SK-N-SH (cell line): ENCODE results near the gene PTH2. TPM values are rescaled to one million over a fixed set of nuclear protein-coding genes. Genes with fewer than 3 reads are reported as not detected.
A peak's percentile ranks its signal among the peaks of the same experiment; 100 is the strongest.

Source experiments
- CTCF ChIA-PET: fragments of 300-600, 350-600 bp; formaldehyde crosslinking; extraction: SDS; loops from one replicate; lab custom pipeline; 2021; lab: Yijun Ruan, JAX
- POLR2A ChIA-PET: fragments of 350-600 bp; sonication (Branson Sonifier 250); formaldehyde crosslinking; extraction: SDS; loops from one replicate; lab custom pipeline; 2020; ENCODE audit warnings: antibody characterized with exemption, inconsistent platforms; lab: Yijun Ruan, JAX
- DNase-seq: peaks from one replicate; pipeline ENCODE4 v3.0.0; 2012
- H2AFZ ChIP-seq: fragments of 200-600 bp; sonication (generic); 2 replicates; pipeline ENCODE4 v1.8.1; 2016; ENCODE audit warnings: antibody characterized with exemption, mild to moderate bottlenecking, low read depth
- H3F3A ChIP-seq: fragments of 200-600 bp; sonication (generic); replicated peaks from 2 replicates; pipeline ENCODE3; 2016; ENCODE audit warnings: antibody characterized with exemption, mild to moderate bottlenecking; ENCODE audit not compliant: insufficient read depth
- H3K27ac ChIP-seq, 2 experiments: fragments of 200-500 bp in 1 of 2; fragments of 200-600 bp in 1 of 2; sonication (Bioruptor generic) in 1 of 2; sonication (generic), shearing (Covaris generic) in 1 of 2; 2 replicates each; pipeline versions ENCODE4 v1.5.1 to v1.6.1; 2014 to 2016; ENCODE audit warnings: low read depth in 2 of 2, inconsistent platforms in 1 of 2, low read length in 1 of 2, mild to moderate bottlenecking in 1 of 2, mixed read lengths in 1 of 2
- H3K27me3 ChIP-seq: fragments of 200-600 bp; sonication (generic), shearing (Covaris generic); 2 replicates; pipeline ENCODE4 v1.6.1; 2016; ENCODE audit warnings: mixed run types; ENCODE audit not compliant: insufficient read depth
- H3K36me3 ChIP-seq, 2 experiments: fragments of 200-500 bp in 1 of 2; fragments of 200-600 bp in 1 of 2; sonication (Bioruptor generic) in 1 of 2; sonication (generic) in 1 of 2; replicated peaks in 1 of 2; 2 replicates each; pipeline versions ENCODE3 to v1.5.1; 2014 to 2016; ENCODE audit warnings: low read length in 1 of 2, mild to moderate bottlenecking in 1 of 2; ENCODE audit not compliant: insufficient read depth in 2 of 2, control insufficient read depth in 1 of 2
- H3K4me1 ChIP-seq, 2 experiments: fragments of 200-500 bp in 1 of 2; fragments of 200-600 bp in 1 of 2; sonication (Bioruptor generic) in 1 of 2; sonication (generic), shearing (Covaris generic) in 1 of 2; 2 replicates each; pipeline versions ENCODE4 v1.5.1 to v1.6.1; 2014 to 2016; ENCODE audit warnings: low read depth in 1 of 2, low read length in 1 of 2, mixed run types in 1 of 2; ENCODE audit not compliant: insufficient read depth in 2 of 2, control insufficient read depth in 1 of 2
- H3K4me2 ChIP-seq: fragments of 200-600 bp; sonication (generic), shearing (Covaris generic); 2 replicates; pipeline ENCODE4 v1.6.1; 2017; ENCODE audit warnings: mixed run types
- H3K4me3 ChIP-seq, 2 experiments: fragments of 200-500 bp in 1 of 2; fragments of 200-600 bp in 1 of 2; sonication (Bioruptor generic) in 1 of 2; sonication (generic), shearing (Covaris generic) in 1 of 2; 2 replicates each; pipeline versions ENCODE4 v1.5.1 to v1.8.1; 2014 to 2016; ENCODE audit warnings: low read depth in 2 of 2, inconsistent platforms in 1 of 2, low read length in 1 of 2, mild to moderate bottlenecking in 1 of 2, mixed read lengths in 1 of 2, moderate library complexity in 1 of 2
- H3K79me2 ChIP-seq: fragments of 200-600 bp; sonication (generic); 2 replicates; pipeline ENCODE4 v1.8.1; 2017; ENCODE audit warnings: mild to moderate bottlenecking; ENCODE audit not compliant: insufficient read depth
- H3K9ac ChIP-seq: fragments of 200-600 bp; sonication (generic); 2 replicates; pipeline ENCODE4 v1.6.1; 2017; ENCODE audit warnings: mixed run types
- H3K9me2 ChIP-seq: fragments of 200-600 bp; sonication (generic); 2 replicates; pipeline ENCODE4 v1.6.1; 2017; ENCODE audit warnings: mixed run types
- H3K9me3 ChIP-seq: fragments of 200-600 bp; sonication (generic); 2 replicates; pipeline ENCODE4 v1.6.1; 2017; ENCODE audit warnings: mixed run types, mild to moderate bottlenecking, moderate library complexity
- H4K20me1 ChIP-seq: fragments of 200-600 bp; sonication (generic); 2 replicates; pipeline ENCODE4 v1.6.1; 2017; ENCODE audit warnings: mild to moderate bottlenecking, mixed run types; ENCODE audit not compliant: insufficient read depth
- FOXJ3 ChIP-seq: sonication (generic); formaldehyde crosslinking; IDR thresholded peaks from 2 replicates; pipeline ENCODE4 v1.5.1; 2020; ENCODE audit warnings: mild to moderate bottlenecking, missing genetic modification reagents
- FOXM1 ChIP-seq: IDR thresholded peaks from 2 replicates; pipeline ENCODE4 v1.4.0; 2012; ENCODE audit warnings: low read depth, mild to moderate bottlenecking
- GABPA ChIP-seq: IDR thresholded peaks from 2 replicates; pipeline ENCODE4 v1.4.0; 2012; ENCODE audit warnings: low read depth, mild to moderate bottlenecking
- GATA2 ChIP-seq: sonication (generic); formaldehyde crosslinking; IDR thresholded peaks from 2 replicates; pipeline ENCODE4 v1.5.0; 2020; ENCODE audit warnings: mild to moderate bottlenecking, missing genetic modification reagents
- IRF3 ChIP-seq: fragments of 150-350 bp; IDR thresholded peaks from 2 replicates; pipeline ENCODE4 v1.6.1; 2016; ENCODE audit warnings: mild to moderate bottlenecking, low read depth, low read length
- JUND ChIP-seq: IDR thresholded peaks from 2 replicates; pipeline ENCODE4 v1.4.0; 2012
- MAX ChIP-seq: IDR thresholded peaks from 2 replicates; pipeline ENCODE4 v1.4.0; 2012; ENCODE audit warnings: low read depth
- MEF2A ChIP-seq: IDR thresholded peaks from 2 replicates; pipeline ENCODE4 v1.4.0; 2012; ENCODE audit warnings: low read depth, borderline replicate concordance
- MXI1 ChIP-seq: IDR thresholded peaks from 2 replicates; pipeline ENCODE4 v1.6.1; 2012; ENCODE audit warnings: mild to moderate bottlenecking, low read depth, low read length, improper control_type of control experiment
- NFIC ChIP-seq: IDR thresholded peaks from 2 replicates; pipeline ENCODE4 v1.4.0; 2012; ENCODE audit warnings: borderline replicate concordance
- POLR2AphosphoS5 ChIP-seq: IDR thresholded peaks from 2 replicates; pipeline ENCODE4 v1.6.1; 2012; ENCODE audit warnings: low read depth, low read length
- RAD21 ChIP-seq: IDR thresholded peaks from 2 replicates; pipeline ENCODE4 v1.6.1; 2012; ENCODE audit warnings: mild to moderate bottlenecking, low read length
- RCOR1 ChIP-seq: fragments of 150-350 bp; IDR thresholded peaks from 2 replicates; pipeline ENCODE4 v1.6.1; 2017; ENCODE audit warnings: antibody characterized with exemption, low read length
- REST ChIP-seq: IDR thresholded peaks from 2 replicates; pipeline ENCODE4 v1.6.1; 2012; ENCODE audit warnings: mild to moderate bottlenecking, low read depth, low read length, moderate library complexity
- RXRA ChIP-seq: IDR thresholded peaks from 2 replicates; pipeline ENCODE4 v1.4.0; 2012; ENCODE audit warnings: low read depth, mild to moderate bottlenecking, borderline replicate concordance
- TAF1 ChIP-seq: IDR thresholded peaks from 2 replicates; pipeline ENCODE4 v1.6.1; 2012; ENCODE audit warnings: low read depth, mild to moderate bottlenecking, low read length, moderate library complexity, borderline replicate concordance
- TCF12 ChIP-seq: IDR thresholded peaks from 2 replicates; pipeline ENCODE4 v1.4.0; 2012
- USF1 ChIP-seq: IDR thresholded peaks from 2 replicates; pipeline ENCODE4 v1.4.0; 2012; ENCODE audit warnings: low read depth, borderline replicate concordance
- USF2 ChIP-seq: fragments of 150-350 bp; IDR thresholded peaks from 2 replicates; pipeline ENCODE4 v1.6.1; 2017; ENCODE audit warnings: antibody characterized with exemption, low read length, low read depth, borderline replicate concordance
- YY1 ChIP-seq: IDR thresholded peaks from 2 replicates; pipeline ENCODE4 v1.4.0; 2012; ENCODE audit warnings: low read depth, mild to moderate bottlenecking
- ZBTB33 ChIP-seq: IDR thresholded peaks from 2 replicates; pipeline ENCODE4 v1.4.0; 2012; ENCODE audit warnings: low read depth, borderline replicate concordance
- WGBS: methylation state at CpG from one replicate; pipeline ENCODE4 v1.1.6; 2017; ENCODE audit warnings: low lambda C conversion rate; 5-methylcytosine and 5-hydroxymethylcytosine counted together
- polyA plus RNA-seq, 3 experiments: library from polyadenylated mRNA; depleted of rRNA; stranded (reverse); fragments of >200 nt; gene quantifications; 2 replicates each; pipeline ENCODE4 v1.2.3, GENCODE V29; 2012

PTH2 gene
- polyA plus RNA-seq, 1 of the 3 experiments (the other 2 are of a cell fraction) = not detected

- CTCF ChIA-PET = interaction anchor here (0.5 to 11.2 kb wide), 24 partner anchors 8 to 1273 kb away, joined by 3 to 149 read pairs (median 4); partner anchors contain the start of genes CGB7, DKKL1, KASH5 and PIH1D1
- peak overlapping the region; percentile 57; the same call in 1 of the 2 replicates for H3K9ac ChIP-seq
- TF ChIP-seq JUND (no peak), POLR2AphosphoS5 (no peak), MXI1 (no peak), ZBTB33 (peak; percentile 72; the same call in 1 of the 2 replicates), RXRA (no peak), NFIC (no peak), RAD21 (peak; percentile 66), RCOR1 (no peak), TAF1 (no peak), USF2 (no peak), MEF2A (no peak), FOXM1 (no peak), IRF3 (no peak), GATA2 (CRISPR knock-in tag) (no peak), REST (0 out of 2 replicates have a peak, but pooled peaks have one; percentile 3), YY1 (no peak), TCF12 (no peak; the same call in 1 of the 2 replicates), FOXJ3 (CRISPR knock-in tag) (no peak), USF1 (no peak), GABPA (peak; percentile 50), MAX (peak; percentile 49; the same call in 1 of the 2 replicates)
Measured at GRCh38 chr19:49443366-49444099, 20.3 kb upstream of the PTH2 start.

More at GRCh38 chr19:49443366-49444099, 20.3 kb upstream of the PTH2 start:
- Histone ChIP-seq H3K4me2 (peak overlapping the region; percentile 96), H3K79me2 (peaks cover 2% of the 10 kb centered on the region; the same call in 1 of the 2 replicates), H3F3A (peaks cover 23% of the 10 kb centered on the region), H3K27me3 (peaks cover 33% of the 10 kb centered on the region), H4K20me1 (no peaks in the 10 kb centered on the region; the same call in 1 of the 2 replicates), H3K4me3 (peak overlapping the region; percentile 62 to 66), H3K9me3 (no peaks in the 10 kb centered on the region), H2AFZ (peak overlapping the region; percentile 98), H3K27ac (peak overlapping the region; percentile 54 to 79), H3K36me3 (peaks cover 1 to 7% of the 10 kb centered on the region in 2 experiments), H3K4me1 (peaks cover 0 to 22% of the 10 kb centered on the region in 2 experiments; a peak in 1 of 4 replicates), H3K9me2 (no peaks in the 10 kb centered on the region)
- POLR2A ChIA-PET = interaction anchor here (1.4 kb wide), 1 partner anchor 8 kb away, joined by 4 read pairs; the partner anchor contains the start of gene PIH1D1
- under 1% methylated on average over 30 of the region's 47 CpGs for WGBS
- peak; percentile 91 for DNase-seq
